Measurements from ENCODE around the gene ISL2.

ISL2 gene

GRCh38 chr15:76376029-76376428, 39.5 kb downstream of the ISL2 start:
- Histone ChIP-seq H3K27me3 (ENCODE audit: insufficient read depth, low read depth) (no peaks in the 10 kb centered on the region), H3K9ac (no peak overlapping the region)

GRCh38 chr15:76376816-76377215, 40.2 kb downstream of the ISL2 start:
- Histone ChIP-seq H3K27ac (no peak overlapping the region), H3K4me1 (ENCODE audit: low read depth, poor library complexity, severe bottlenecking) (no peaks in the 10 kb centered on the region), H3K4me2 (no peak overlapping the region), H3K27me3 (ENCODE audit: insufficient read depth, low read depth) (no peaks in the 10 kb centered on the region), H4K20me1 (ENCODE audit: insufficient read depth) (no peaks in the 10 kb centered on the region), H3K4me3 (IDR thresholded peaks at IDR 0.05; ENCODE audit: insufficient read depth, low read depth, low read length) (no peak overlapping the region), H3K9ac (no peak overlapping the region), H3K79me2 (ENCODE audit: insufficient read depth, low read depth) (no peaks in the 10 kb centered on the region), H2AFZ (ENCODE audit: low read depth) (no peak overlapping the region), H3K36me3 (ENCODE audit: insufficient read depth) (no peaks in the 10 kb centered on the region)
- TF ChIP-seq CTCF (conservative IDR thresholded peaks at IDR 0.05; ENCODE audit: low read depth, low read length), result no peak

More at GRCh38 chr15:76376029-76376428, 39.5 kb downstream of the ISL2 start:
- Histone ChIP-seq H3K79me2 (ENCODE audit: insufficient read depth, low read depth) (no peaks in the 10 kb centered on the region), H3K4me3 (IDR thresholded peaks at IDR 0.05; ENCODE audit: insufficient read depth, low read depth, low read length) (no peak overlapping the region), H3K27ac (no peak overlapping the region), H3K4me2 (no peak overlapping the region), H4K20me1 (ENCODE audit: insufficient read depth) (no peaks in the 10 kb centered on the region), H3K36me3 (ENCODE audit: insufficient read depth) (no peaks in the 10 kb centered on the region), H2AFZ (ENCODE audit: low read depth) (no peak overlapping the region), H3K4me1 (ENCODE audit: low read depth, poor library complexity, severe bottlenecking) (no peaks in the 10 kb centered on the region)
- no peak for TF ChIP-seq CTCF (conservative IDR thresholded peaks at IDR 0.05; ENCODE audit: low read depth, low read length)

- Histone ChIP-seq H3K79me2 (ENCODE audit: insufficient read depth, low read depth) (no peaks in the 10 kb centered on the region), H3K36me3 (ENCODE audit: insufficient read depth) (no peaks in the 10 kb centered on the region), H4K20me1 (ENCODE audit: insufficient read depth) (no peaks in the 10 kb centered on the region), H3K27ac (no peak overlapping the region), H3K27me3 (ENCODE audit: insufficient read depth, low read depth) (no peaks in the 10 kb centered on the region), H2AFZ (ENCODE audit: low read depth) (no peak overlapping the region), H3K4me1 (ENCODE audit: low read depth, poor library complexity, severe bottlenecking) (no peaks in the 10 kb centered on the region), H3K9ac (no peak overlapping the region), H3K4me3 (IDR thresholded peaks at IDR 0.05; ENCODE audit: insufficient read depth, low read depth, low read length) (no peak overlapping the region), H3K4me2 (no peak overlapping the region)
- no peak for TF ChIP-seq CTCF (conservative IDR thresholded peaks at IDR 0.05; ENCODE audit: low read depth, low read length)
These were observed 40.6 kb downstream of the ISL2 start for GRCh38 chr15:76377217-76377616.

- no peak overlapping the region for H2AFZ ChIP-seq (ENCODE audit: low read depth)
- no peaks in the 10 kb centered on the region for H3K36me3 ChIP-seq (ENCODE audit: insufficient read depth)
- H3K4me2 ChIP-seq, result no peak overlapping the region
- H3K4me3 ChIP-seq (IDR thresholded peaks at IDR 0.05; ENCODE audit: insufficient read depth, low read depth, low read length), result no peak overlapping the region
- H3K27me3 ChIP-seq (ENCODE audit: insufficient read depth, low read depth), result no peaks in the 10 kb centered on the region
- TF ChIP-seq CTCF (conservative IDR thresholded peaks at IDR 0.05; ENCODE audit: low read depth, low read length), result no peak
- no peak overlapping the region for H3K9ac ChIP-seq
- no peaks in the 10 kb centered on the region for H4K20me1 ChIP-seq (ENCODE audit: insufficient read depth)
- H3K27ac ChIP-seq, result no peak overlapping the region
- H3K4me1 ChIP-seq (ENCODE audit: low read depth, poor library complexity, severe bottlenecking), result no peaks in the 10 kb centered on the region
- no peaks in the 10 kb centered on the region for H3K79me2 ChIP-seq (ENCODE audit: insufficient read depth, low read depth)
These were observed 41.2 kb downstream of the ISL2 start for GRCh38 chr15:76377751-76378150.
